ENCODE results near the gene CLSTN1.
"Not testable (repeated sequence)": the region's sequence is repeated elsewhere in the genome, so short reads cannot be mapped to it uniquely, and the experiment has no call there.

Gene CLSTN1

DNA sequence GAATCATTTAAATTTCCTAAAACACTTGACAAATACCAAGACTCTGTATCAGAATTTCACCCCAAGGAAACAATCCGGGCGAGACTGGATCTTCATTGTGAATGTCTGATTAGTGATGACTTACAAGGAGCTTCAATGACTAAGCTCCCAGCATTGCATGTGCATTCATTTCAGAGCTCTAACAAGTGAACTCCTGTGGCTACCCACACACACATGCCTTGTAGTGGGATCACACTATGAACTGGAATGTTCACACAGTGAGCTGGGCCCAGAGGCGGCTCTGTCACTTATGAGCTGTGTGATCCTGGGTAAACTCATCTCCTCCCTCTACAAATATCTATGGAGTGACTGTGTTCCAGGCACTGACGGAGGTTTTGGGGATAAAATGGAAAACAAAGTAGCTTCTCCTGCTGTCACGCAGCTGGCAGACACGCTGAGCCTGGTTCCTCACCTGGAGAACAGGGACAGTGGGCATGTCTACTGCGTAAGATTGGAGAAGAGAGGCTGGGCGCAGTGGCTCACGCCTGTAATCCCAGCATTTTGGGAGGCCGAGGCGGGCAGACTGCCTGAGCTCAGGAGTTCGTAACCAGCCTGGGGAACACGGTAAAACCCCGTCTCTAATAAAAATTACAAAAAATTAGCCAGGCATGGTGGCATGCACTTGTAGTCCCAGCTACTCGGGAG, 56.9 kb downstream of the CLSTN1 start:
- Histone ChIP-seq H3K27me3 (ENCODE audit: insufficient read depth, low read length) (no peaks in the 10 kb centered on the region), H3K36me3 (ENCODE audit: insufficient read depth, low read length) (peaks cover 60% of the 10 kb centered on the region), H3K79me2 (ENCODE audit: insufficient read depth, low read length) (peaks cover 58% of the 10 kb centered on the region), H3K9ac (ENCODE audit: low read length) (no peak overlapping the region), H3K4me2 (ENCODE audit: low read length) (no peak overlapping the region), H3K9me2 (ENCODE audit: low read depth, low read length) (no peaks in the 10 kb centered on the region), H3K9me3 (ENCODE audit: low read length) (no peaks in the 10 kb centered on the region), H3K4me1 (ENCODE audit: insufficient read depth, low read length, severe bottlenecking) (peaks cover 72% of the 10 kb centered on the region), H3F3A (ENCODE audit: insufficient read depth, low read length) (peaks cover 9% of the 10 kb centered on the region; the same call in 1 of the 2 replicates), H3K4me3 (ENCODE audit: low read depth, low read length, poor library complexity, severe bottlenecking) (no peak overlapping the region), H2AFZ (ENCODE audit: low read length) (no peak overlapping the region), H3K27ac (ENCODE audit: low read depth, low read length, poor library complexity, severe bottlenecking) (peak overlapping the region; percentile 38), H4K20me1 (ENCODE audit: insufficient read depth, low read length) (no peaks in the 10 kb centered on the region)
- no peak for TF ChIP-seq EZH2 (IDR thresholded peaks at IDR 0.05; ENCODE audit: borderline replicate concordance, low read length)
- TF ChIP-seq, protein P1, sequence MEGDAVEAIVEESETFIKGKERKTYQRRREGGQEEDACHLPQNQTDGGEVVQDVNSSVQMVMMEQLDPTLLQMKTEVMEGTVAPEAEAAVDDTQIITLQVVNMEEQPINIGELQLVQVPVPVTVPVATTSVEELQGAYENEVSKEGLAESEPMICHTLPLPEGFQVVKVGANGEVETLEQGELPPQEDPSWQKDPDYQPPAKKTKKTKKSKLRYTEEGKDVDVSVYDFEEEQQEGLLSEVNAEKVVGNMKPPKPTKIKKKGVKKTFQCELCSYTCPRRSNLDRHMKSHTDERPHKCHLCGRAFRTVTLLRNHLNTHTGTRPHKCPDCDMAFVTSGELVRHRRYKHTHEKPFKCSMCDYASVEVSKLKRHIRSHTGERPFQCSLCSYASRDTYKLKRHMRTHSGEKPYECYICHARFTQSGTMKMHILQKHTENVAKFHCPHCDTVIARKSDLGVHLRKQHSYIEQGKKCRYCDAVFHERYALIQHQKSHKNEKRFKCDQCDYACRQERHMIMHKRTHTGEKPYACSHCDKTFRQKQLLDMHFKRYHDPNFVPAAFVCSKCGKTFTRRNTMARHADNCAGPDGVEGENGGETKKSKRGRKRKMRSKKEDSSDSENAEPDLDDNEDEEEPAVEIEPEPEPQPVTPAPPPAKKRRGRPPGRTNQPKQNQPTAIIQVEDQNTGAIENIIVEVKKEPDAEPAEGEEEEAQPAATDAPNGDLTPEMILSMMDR (IDR thresholded peaks at IDR 0.05; ENCODE audit: low read length), result no peak

DNA sequence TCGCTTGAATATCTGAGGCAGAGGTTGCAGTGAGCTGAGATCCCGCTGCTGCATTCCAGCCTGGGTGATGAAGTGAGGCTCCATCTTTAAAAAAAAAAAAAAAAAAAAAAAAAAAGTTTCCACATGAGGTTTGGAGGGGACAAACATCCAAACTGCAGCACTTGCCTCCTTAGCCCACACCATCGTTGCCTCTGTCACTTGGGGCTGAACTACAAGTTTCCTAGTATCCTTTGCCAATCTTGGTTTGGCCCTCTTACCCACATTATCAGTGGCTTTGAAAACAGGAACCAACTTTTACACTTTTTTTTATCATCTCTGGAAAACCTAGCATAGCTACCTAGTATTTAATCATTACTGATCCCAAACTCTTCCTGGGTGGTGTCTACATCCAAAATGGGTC, 59.2 kb downstream of the CLSTN1 start:
- Histone ChIP-seq H3K4me3 (ENCODE audit: low read depth, low read length, poor library complexity, severe bottlenecking) (no peak overlapping the region), H2AFZ (ENCODE audit: low read length) (no peak overlapping the region), H3K27me3 (ENCODE audit: insufficient read depth, low read length) (no peaks in the 10 kb centered on the region), H3K9me2 (ENCODE audit: low read depth, low read length) (no peaks in the 10 kb centered on the region), H3K79me2 (ENCODE audit: insufficient read depth, low read length) (peaks cover 76% of the 10 kb centered on the region), H4K20me1 (ENCODE audit: insufficient read depth, low read length) (no peaks in the 10 kb centered on the region), H3K36me3 (ENCODE audit: insufficient read depth, low read length) (peaks cover 59% of the 10 kb centered on the region), H3K27ac (ENCODE audit: low read depth, low read length, poor library complexity, severe bottlenecking) (no peak overlapping the region), H3K9me3 (ENCODE audit: low read length) (no peaks in the 10 kb centered on the region), H3K9ac (ENCODE audit: low read length) (no peak overlapping the region), H3K4me1 (ENCODE audit: insufficient read depth, low read length, severe bottlenecking) (peaks cover 95% of the 10 kb centered on the region), H3K4me2 (ENCODE audit: low read length) (no peak overlapping the region), H3F3A (ENCODE audit: insufficient read depth, low read length) (no peaks in the 10 kb centered on the region)
- TF ChIP-seq EZH2 (IDR thresholded peaks at IDR 0.05; ENCODE audit: borderline replicate concordance, low read length), result no peak
- TF ChIP-seq, protein P1 (IDR thresholded peaks at IDR 0.05; ENCODE audit: low read length), result no peak

DNA sequence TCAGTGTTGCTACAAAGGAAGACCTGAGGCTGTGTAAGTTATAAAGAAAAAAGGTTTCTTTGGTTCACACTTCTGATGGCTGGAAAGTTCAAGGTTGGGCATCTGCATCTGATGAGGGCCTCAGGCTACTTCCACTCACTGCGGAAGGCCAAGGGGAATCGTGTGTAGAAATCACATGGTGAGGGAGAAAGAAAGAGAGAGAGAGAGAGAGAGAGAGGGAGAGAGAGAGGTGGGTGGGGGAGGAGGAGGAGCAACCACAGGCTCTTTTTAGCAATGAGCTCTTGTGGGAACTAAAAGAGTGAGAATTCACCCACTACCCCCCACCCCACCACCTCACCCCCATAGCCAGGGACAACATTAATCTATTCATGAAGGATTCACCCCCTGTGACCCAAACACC, 59.9 kb downstream of the CLSTN1 start:
- H4K20me1 ChIP-seq (ENCODE audit: insufficient read depth, low read length), result no peaks in the 10 kb centered on the region
- H3K4me1 ChIP-seq (ENCODE audit: insufficient read depth, low read length, severe bottlenecking), result peaks cover 96% of the 10 kb centered on the region
- no peak overlapping the region for H3K4me2 ChIP-seq (ENCODE audit: low read length)
- no peak overlapping the region for H3K4me3 ChIP-seq (ENCODE audit: low read depth, low read length, poor library complexity, severe bottlenecking)
- no peaks in the 10 kb centered on the region for H3K27me3 ChIP-seq (ENCODE audit: insufficient read depth, low read length)
- TF ChIP-seq, protein P1 (IDR thresholded peaks at IDR 0.05; ENCODE audit: low read length), result no peak
- TF ChIP-seq EZH2 (IDR thresholded peaks at IDR 0.05; ENCODE audit: borderline replicate concordance, low read length), result no peak
- no peaks in the 10 kb centered on the region for H3F3A ChIP-seq (ENCODE audit: insufficient read depth, low read length)
- no peaks in the 10 kb centered on the region for H3K9me2 ChIP-seq (ENCODE audit: low read depth, low read length)
- no peaks in the 10 kb centered on the region for H3K9me3 ChIP-seq (ENCODE audit: low read length)
- peaks cover 57% of the 10 kb centered on the region for H3K36me3 ChIP-seq (ENCODE audit: insufficient read depth, low read length)
- no peak overlapping the region for H2AFZ ChIP-seq (ENCODE audit: low read length)
- H3K79me2 ChIP-seq (ENCODE audit: insufficient read depth, low read length), result peaks cover 75% of the 10 kb centered on the region
- peak overlapping the region; percentile 21 for H3K27ac ChIP-seq (ENCODE audit: low read depth, low read length, poor library complexity, severe bottlenecking)
- no peak overlapping the region for H3K9ac ChIP-seq (ENCODE audit: low read length)

DNA sequence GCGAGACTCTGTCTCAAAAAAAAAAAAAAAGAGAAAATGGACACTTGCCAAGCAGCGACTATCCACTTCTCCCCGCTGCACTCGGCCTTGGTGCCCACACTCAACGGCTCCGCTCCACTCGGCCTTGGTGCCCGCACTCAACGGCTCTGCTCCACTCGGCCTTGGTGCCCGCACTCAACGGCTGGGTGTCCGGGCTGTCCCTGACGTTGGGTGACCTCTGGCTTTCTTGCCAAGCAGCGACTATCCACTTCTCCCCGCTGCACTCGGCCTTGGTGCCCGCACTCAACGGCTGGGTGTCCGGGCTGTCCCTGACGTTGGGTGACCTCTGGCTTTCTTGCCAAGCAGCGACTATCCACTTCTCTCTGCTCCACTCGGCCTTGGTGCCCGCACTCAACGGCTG, 61.3 kb downstream of the CLSTN1 start:
- not testable (repeated sequence) for H3K9me3 ChIP-seq (ENCODE audit: low read length); H3K4me2 ChIP-seq (ENCODE audit: low read length); H3K4me3 ChIP-seq (ENCODE audit: low read depth, low read length, poor library complexity, severe bottlenecking); H3K27me3 ChIP-seq (ENCODE audit: insufficient read depth, low read length); H3K27ac ChIP-seq (ENCODE audit: low read depth, low read length, poor library complexity, severe bottlenecking); H2AFZ ChIP-seq (ENCODE audit: low read length); H4K20me1 ChIP-seq (ENCODE audit: insufficient read depth, low read length); H3K9ac ChIP-seq (ENCODE audit: low read length); H3F3A ChIP-seq (ENCODE audit: insufficient read depth, low read length); H3K9me2 ChIP-seq (ENCODE audit: low read depth, low read length)
- Histone ChIP-seq H3K79me2 (ENCODE audit: insufficient read depth, low read length) (peaks cover 82% of the 10 kb centered on the region), H3K4me1 (ENCODE audit: insufficient read depth, low read length, severe bottlenecking) (peaks cover 87% of the 10 kb centered on the region), H3K36me3 (ENCODE audit: insufficient read depth, low read length) (peaks cover 66% of the 10 kb centered on the region)

Data from OCI-LY1 (cell line).